Calu3 (cell line): ENCODE measurements around the gene SLC4A4. TPM values are rescaled to one million over a fixed set of nuclear protein-coding genes. Genes with fewer than 3 reads are reported as not detected.
"Not testable (repeated sequence)": the region's sequence is repeated elsewhere in the genome, so short reads cannot be mapped to it uniquely, and the experiment has no call there.

Experiments
- BruUV-seq: library from RNA; stranded (reverse); fragments of 400-500 nt; replicated peaks from 2 replicates; lab custom pipeline; 2021; lab: Mats Ljungman, UMichigan
- CTCF ChIA-PET: fragments of 300-600 bp; sonication (Branson Sonifier 250); formaldehyde crosslinking; loops from one replicate; lab custom pipeline; 2022; ENCODE audit warnings: antibody characterized with exemption; lab: Charles Lee
- DNase-seq: peaks from one replicate; pipeline ENCODE4 v3.0.0; 2022
- H3K27ac Mint-ChIP-seq: one replicate; pipeline ENCODE4 v1.8.0; 2022; ENCODE audit warnings: mixed read lengths; ENCODE audit not compliant: unreplicated experiment
- H3K27me3 Mint-ChIP-seq: one replicate; pipeline ENCODE4 v1.8.0; 2022; ENCODE audit warnings: mixed read lengths; ENCODE audit not compliant: unreplicated experiment
- H3K36me3 Mint-ChIP-seq: one replicate; pipeline ENCODE4 v1.8.0; 2022; ENCODE audit warnings: mild to moderate bottlenecking, moderate library complexity, mixed read lengths; ENCODE audit not compliant: insufficient read depth, unreplicated experiment
- H3K4me1 Mint-ChIP-seq: one replicate; pipeline ENCODE4 v1.8.0; 2022; ENCODE audit warnings: mild to moderate bottlenecking, low read depth, mixed read lengths; ENCODE audit not compliant: unreplicated experiment
- H3K4me3 Mint-ChIP-seq: one replicate; pipeline ENCODE4 v1.8.0; 2022; ENCODE audit warnings: mild to moderate bottlenecking, low read depth, moderate library complexity, mixed read lengths; ENCODE audit not compliant: unreplicated experiment
- H3K9me3 Mint-ChIP-seq: one replicate; pipeline ENCODE4 v1.8.0; 2022; ENCODE audit warnings: low read depth, mixed read lengths; ENCODE audit not compliant: unreplicated experiment
- CTCF ChIP-seq: fragments of 200-600 bp; IDR thresholded peaks from one replicate; pipeline ENCODE4 v1.8.0; 2022; ENCODE audit warnings: antibody characterized with exemption; ENCODE audit not compliant: unreplicated experiment
- intact Hi-C: fragments of 100-400 bp; cut with micrococcal nuclease; formaldehyde crosslinking; loops from one replicate; pipeline ENCODE4 v1.10.0; 2022; ENCODE audit not compliant: unreplicated experiment
- total RNA-seq: library from RNA; stranded (reverse); gene quantifications from 2 replicates; pipeline ENCODE4 v1.2.3, GENCODE V29; 2022

Gene SLC4A4
- total RNA-seq, 1 experiment from 2014 or later, result 14.6 TPM

- Mint-ChIP-seq H3K36me3 (no peaks in the 10 kb centered on the region), H3K27me3 (no peaks in the 10 kb centered on the region), H3K27ac (no peak overlapping the region), H3K9me3 (no peaks in the 10 kb centered on the region), H3K4me1 (no peaks in the 10 kb centered on the region), H3K4me3 (no peak overlapping the region)
- no TSS peak for BruUV-seq
- no peak for TF ChIP-seq CTCF
- CTCF ChIA-PET, result no interaction called here
- intact Hi-C loops, result no loop called here
- no peak for DNase-seq
Observed at GRCh38 chr4:71402616-71403015, 63.8 kb downstream of the SLC4A4 start.

- no peak for TF ChIP-seq CTCF
- intact Hi-C loops, result no loop called here
- CTCF ChIA-PET, result no interaction called here
- H3K4me3 Mint-ChIP-seq, result no peak overlapping the region
- H3K9me3 Mint-ChIP-seq, result peaks cover 6% of the 10 kb centered on the region
- no peak overlapping the region for H3K27ac Mint-ChIP-seq
- H3K36me3 Mint-ChIP-seq, result no peaks in the 10 kb centered on the region
- H3K27me3 Mint-ChIP-seq, result no peaks in the 10 kb centered on the region
- H3K4me1 Mint-ChIP-seq, result no peaks in the 10 kb centered on the region
- no TSS peak for BruUV-seq
- no peak for DNase-seq
Observed at GRCh38 chr4:71404049-71404448, 65.2 kb downstream of the SLC4A4 start.

GRCh38 chr4:71405791-71406190 lies 67.0 kb downstream of the SLC4A4 start:
- H3K27ac Mint-ChIP-seq, result no peak overlapping the region
- BruUV-seq, result no TSS peak
- no peaks in the 10 kb centered on the region for H3K4me1 Mint-ChIP-seq
- no peaks in the 10 kb centered on the region for H3K27me3 Mint-ChIP-seq
- H3K4me3 Mint-ChIP-seq, result no peak overlapping the region
- no peak for TF ChIP-seq CTCF
- DNase-seq, result no peak
- intact Hi-C loops, result no loop called here
- H3K36me3 Mint-ChIP-seq, result no peaks in the 10 kb centered on the region
- CTCF ChIA-PET, result no interaction called here
- peaks cover 7% of the 10 kb centered on the region for H3K9me3 Mint-ChIP-seq

- Mint-ChIP-seq H3K4me1 (no peaks in the 10 kb centered on the region), H3K36me3 (no peaks in the 10 kb centered on the region), H3K27me3 (no peaks in the 10 kb centered on the region), H3K9me3 (peaks cover 7% of the 10 kb centered on the region), H3K4me3 (no peak overlapping the region), H3K27ac (no peak overlapping the region)
- TF ChIP-seq CTCF, result no peak
- no peak for DNase-seq
- no TSS peak for BruUV-seq
- intact Hi-C loops, result no loop called here
- CTCF ChIA-PET, result no interaction called here
Observed at GRCh38 chr4:71406459-71406963, 67.7 kb downstream of the SLC4A4 start.

- H3K4me1 Mint-ChIP-seq, H3K4me3 Mint-ChIP-seq, H3K9me3 Mint-ChIP-seq, intact Hi-C loops, CTCF ChIA-PET, H3K36me3 Mint-ChIP-seq, H3K27me3 Mint-ChIP-seq, DNase-seq, BruUV-seq, H3K27ac Mint-ChIP-seq: not testable (repeated sequence)
Observed at GRCh38 chr4:71408961-71409360, 70.1 kb downstream of the SLC4A4 start.
